Measurements from ENCODE around the gene HRH3.

- TF ChIP-seq POLR2AphosphoS5 (IDR thresholded peaks at IDR 0.05), result no peak
- TF ChIP-seq CTCF (IDR thresholded peaks at IDR 0.05), result no peak
- TF ChIP-seq POLR2A (IDR thresholded peaks at IDR 0.05), result no peak
- TF ChIP-seq EP300 (IDR thresholded peaks at IDR 0.05), result no peak
These were observed 14.3 kb upstream of the HRH3 start for GRCh38 chr20:62234339-62234738.

Data from suprapubic skin (tissue), 4 donors.